Tibial nerve (tissue), 4 donors: ENCODE results near the gene HMGA1. TPM values are rescaled to one million over a fixed set of nuclear protein-coding genes. Genes with fewer than 3 reads are reported as not detected.
A peak's percentile ranks its signal among the peaks of the same experiment; 100 is the strongest.

ENCODE experiments used
- DNase-seq, 2 donors: peaks; one replicate each; pipeline ENCODE4 v3.0.0-alpha.2; 2019; ENCODE audit warnings: low spot score in 2 of 2
- H3K27ac ChIP-seq, 4 donors: fragments of 200-600 bp; sonication (generic) in 3 of 4; one replicate each; pipeline ENCODE4 v1.5.1; 2017 to 2019; ENCODE audit warnings: mild to moderate bottlenecking in 1 of 4
- H3K27me3 ChIP-seq, 2 donors: fragments of 200-600 bp; sonication (generic) in 1 of 2; one replicate each; pipeline versions ENCODE4 v1.5.1 to v1.6.0; 2017 to 2019
- H3K36me3 ChIP-seq, 3 donors: fragments of 200-600 bp; sonication (generic); one replicate each; pipeline ENCODE4 v1.5.1; 2018 to 2019
- H3K4me1 ChIP-seq, 4 donors: fragments of 200-600 bp; sonication (generic) in 3 of 4; one replicate each; pipeline ENCODE4 v1.5.1; 2017 to 2019
- H3K4me3 ChIP-seq, 4 donors: fragments of 200-600 bp; sonication (generic) in 3 of 4; one replicate each; pipeline ENCODE4 v1.5.1; 2017 to 2019; ENCODE audit warnings: mild to moderate bottlenecking in 1 of 4, moderate library complexity in 1 of 4
- H3K9me3 ChIP-seq, 4 donors: fragments of 200-600 bp; sonication (generic) in 3 of 4; one replicate each; pipeline ENCODE4 v1.5.1; 2017 to 2019
- CTCF ChIP-seq, 5 experiments: fragments of 200-600 bp in 3 of 5; fragments of 450-650 bp in 2 of 5; sonication (generic) in 3 of 5; IDR thresholded peaks; one replicate each; pipeline ENCODE4 v1.5.1; 2016 to 2019; ENCODE audit warnings: antibody characterized with exemption in 5 of 5, mild to moderate bottlenecking in 3 of 5, moderate library complexity in 2 of 5
- EP300 ChIP-seq, 2 donors: sonication (generic); formaldehyde crosslinking; IDR thresholded peaks; one replicate each; pipeline ENCODE4 v1.6.1; 2017; ENCODE audit warnings: antibody characterized with exemption in 2 of 2, mild to moderate bottlenecking in 1 of 2
- POLR2A ChIP-seq, 2 donors: fragments of 450-650 bp; IDR thresholded peaks; one replicate each; pipeline ENCODE4 v1.6.1; 2017; ENCODE audit warnings: antibody characterized with exemption in 2 of 2, mild to moderate bottlenecking in 2 of 2, moderate library complexity in 2 of 2
- WGBS, 2 donors: methylation state at CpG; one replicate each; pipeline ENCODE4 v1.1.5; 2018; 5-methylcytosine and 5-hydroxymethylcytosine counted together
- total RNA-seq, 4 donors: library from RNA; depleted of rRNA; stranded (reverse); fragments of >200 nt; gene quantifications; one replicate each; pipeline ENCODE4 v1.1.0, GENCODE V29; 2016

Gene HMGA1
- total RNA-seq, 4 donors from 2014 or later, result 6.5 to 32.7 (median 7.8) TPM

GRCh38 chr6:34284563-34285447 lies 48.1 kb downstream of the HMGA1 start:
- TF ChIP-seq EP300 (IDR thresholded peaks at IDR 0.05) (peak; percentile 14 to 85), POLR2A (IDR thresholded peaks at IDR 0.05) (no peak)
- 42 to 44% methylated on average over 4 of the region's 4 CpGs for WGBS, 2 donors
- Histone ChIP-seq H3K27me3 (no peaks in the 10 kb centered on the region), H3K4me1 (peaks cover 0 to 78% (median 25%) of the 10 kb centered on the region in 4 donors), H3K27ac (peak overlapping the region; percentile 2 to 86 (median 63)), H3K36me3 (peaks cover 0 to 29% (median 0%) of the 10 kb centered on the region in 3 donors), H3K9me3 (no peaks in the 10 kb centered on the region), H3K4me3 (no peak overlapping the region)
- DNase-seq, result peak; percentile 41 to 61

GRCh38 chr6:34285448-34286164 lies 48.9 kb downstream of the HMGA1 start:
- H3K36me3 ChIP-seq, result peaks cover 0 to 24% (median 0%) of the 10 kb centered on the region in 3 donors
- H3K27ac ChIP-seq, result peak overlapping the region; percentile 2 to 86 (median 63)
- no peaks in the 10 kb centered on the region for H3K9me3 ChIP-seq
- TF ChIP-seq POLR2A (IDR thresholded peaks at IDR 0.05), result no peak
- peak; percentile 26 to 49 for TF ChIP-seq EP300 (IDR thresholded peaks at IDR 0.05)
- no peak overlapping the region for H3K4me3 ChIP-seq
- no peak for DNase-seq
- WGBS, 2 donors, result 42 to 50% methylated on average over 4 of the region's 4 CpGs
- H3K27me3 ChIP-seq, result no peaks in the 10 kb centered on the region
- H3K4me1 ChIP-seq, result peaks cover 0 to 80% (median 25%) of the 10 kb centered on the region in 4 donors

- 36 to 40% methylated on average over 5 of the region's 5 CpGs for WGBS, 2 donors
- Histone ChIP-seq H3K27ac (peak overlapping the region in 3 of 4 donors; percentile 4 to 57 (median 28)), H3K9me3 (no peaks in the 10 kb centered on the region), H3K4me3 (no peak overlapping the region), H3K36me3 (peaks cover 0 to 48% (median 6%) of the 10 kb centered on the region in 3 donors), H3K4me1 (peaks cover 0 to 61% (median 21%) of the 10 kb centered on the region in 4 donors), H3K27me3 (no peaks in the 10 kb centered on the region)
- no peak for DNase-seq
- TF ChIP-seq CTCF (IDR thresholded peaks at IDR 0.05) (no peak), EP300 (IDR thresholded peaks at IDR 0.05) (no peak), POLR2A (IDR thresholded peaks at IDR 0.05) (no peak)
Observed at GRCh38 chr6:34288581-34288980, 51.9 kb downstream of the HMGA1 start.

- 88 to 90% methylated on average over 11 of the region's 11 CpGs for WGBS, 2 donors
- no peak for DNase-seq
- H3K36me3 ChIP-seq, result peaks cover 0 to 53% (median 7%) of the 10 kb centered on the region in 3 donors
- peaks cover 0 to 56% (median 16%) of the 10 kb centered on the region in 4 donors for H3K4me1 ChIP-seq
- H3K27ac ChIP-seq, result peak overlapping the region in 2 of 4 donors; percentile 4 to 28
- no peaks in the 10 kb centered on the region for H3K9me3 ChIP-seq
- no peak for TF ChIP-seq CTCF (IDR thresholded peaks at IDR 0.05)
- no peak for TF ChIP-seq EP300 (IDR thresholded peaks at IDR 0.05)
- no peak for TF ChIP-seq POLR2A (IDR thresholded peaks at IDR 0.05)
- H3K27me3 ChIP-seq, result no peaks in the 10 kb centered on the region
- H3K4me3 ChIP-seq, result no peak overlapping the region
Observed at GRCh38 chr6:34289137-34289536, 52.5 kb downstream of the HMGA1 start.

GRCh38 chr6:34292954-34293353 lies 56.3 kb downstream of the HMGA1 start:
- H3K36me3 ChIP-seq, result peaks cover 0 to 59% (median 7%) of the 10 kb centered on the region in 3 donors
- H3K4me3 ChIP-seq, result no peak overlapping the region
- H3K27ac ChIP-seq, result no peak overlapping the region
- DNase-seq, result no peak
- WGBS, 2 donors, result 97 to 98% methylated on average over 3 of the region's 3 CpGs
- peaks cover 0 to 20% (median 4%) of the 10 kb centered on the region in 4 donors for H3K4me1 ChIP-seq
- TF ChIP-seq CTCF (IDR thresholded peaks at IDR 0.05), result no peak
- TF ChIP-seq POLR2A (IDR thresholded peaks at IDR 0.05), result no peak
- no peak for TF ChIP-seq EP300 (IDR thresholded peaks at IDR 0.05)
- no peaks in the 10 kb centered on the region for H3K9me3 ChIP-seq
- H3K27me3 ChIP-seq, result no peaks in the 10 kb centered on the region
